NCI-H510A (cell line): ENCODE measurements around the gene EEF1AKMT1.
"Not testable (repeated sequence)": the region's sequence is repeated elsewhere in the genome, so short reads cannot be mapped to it uniquely, and the experiment has no call there.

Source experiments
- DNase-seq: peaks from one replicate; lab custom pipeline; 2025; lab: John Stamatoyannopoulos, UW

Gene EEF1AKMT1

DNA sequence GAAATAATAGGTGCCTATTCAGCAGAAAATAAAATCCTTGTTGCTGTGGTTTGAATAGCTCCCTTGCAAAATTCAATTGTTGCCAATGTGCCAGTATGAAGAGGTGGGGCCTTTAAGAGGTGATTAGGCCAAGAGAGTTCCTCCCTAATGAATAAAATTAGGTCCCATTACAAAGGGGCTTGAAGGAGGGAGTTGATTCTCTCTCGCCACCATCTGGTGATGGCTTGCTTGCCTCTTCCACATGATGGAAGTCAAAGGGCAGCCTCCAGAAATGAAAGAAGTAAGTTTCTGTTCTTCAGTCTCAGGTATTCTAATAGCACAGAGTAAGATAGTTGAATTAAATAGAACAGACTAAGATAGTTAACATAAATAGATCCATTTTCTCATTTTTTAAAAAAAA is 3.0 kb upstream of the EEF1AKMT1 start:
- DNase-seq: no peak

DNA sequence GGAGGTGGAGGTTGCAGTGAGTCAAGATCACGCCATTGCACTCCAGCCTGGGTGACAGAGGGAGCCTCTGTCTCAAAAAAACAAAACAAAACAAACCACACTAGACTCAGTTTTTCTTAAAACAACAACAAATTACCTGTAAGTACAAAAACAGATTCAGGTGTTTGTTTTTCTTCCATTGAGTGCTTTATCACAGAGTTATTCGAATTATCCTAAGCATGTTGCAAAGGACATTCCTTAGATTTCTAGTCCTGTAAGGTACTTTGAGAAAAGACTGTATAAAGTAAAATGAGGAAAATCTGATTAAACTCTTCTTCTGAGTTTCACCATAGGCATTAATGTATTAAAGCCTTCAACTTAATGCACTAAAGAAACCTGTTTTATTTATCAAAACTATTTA is 2.2 kb upstream of the EEF1AKMT1 start:
- DNase-seq: no peak

DNA sequence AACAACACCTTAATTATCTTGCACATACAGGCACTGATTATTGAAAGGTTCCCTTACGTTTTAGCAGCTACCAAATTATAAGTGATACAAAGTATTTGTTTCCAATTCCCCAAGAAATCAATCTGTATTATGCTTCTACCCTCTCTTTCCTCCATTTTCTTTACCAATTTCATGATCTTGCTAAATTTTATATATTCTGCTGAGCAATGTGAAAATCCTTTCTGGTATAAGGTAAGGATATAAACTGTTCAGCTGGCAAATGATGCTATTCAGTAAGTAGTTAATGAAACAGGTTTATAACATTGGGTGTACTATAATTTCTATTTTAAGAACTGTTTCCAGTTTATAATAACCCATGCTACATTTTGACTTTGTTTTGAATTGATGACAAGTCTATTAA is 985 bp upstream of the EEF1AKMT1 start:
- DNase-seq: no peak

DNA sequence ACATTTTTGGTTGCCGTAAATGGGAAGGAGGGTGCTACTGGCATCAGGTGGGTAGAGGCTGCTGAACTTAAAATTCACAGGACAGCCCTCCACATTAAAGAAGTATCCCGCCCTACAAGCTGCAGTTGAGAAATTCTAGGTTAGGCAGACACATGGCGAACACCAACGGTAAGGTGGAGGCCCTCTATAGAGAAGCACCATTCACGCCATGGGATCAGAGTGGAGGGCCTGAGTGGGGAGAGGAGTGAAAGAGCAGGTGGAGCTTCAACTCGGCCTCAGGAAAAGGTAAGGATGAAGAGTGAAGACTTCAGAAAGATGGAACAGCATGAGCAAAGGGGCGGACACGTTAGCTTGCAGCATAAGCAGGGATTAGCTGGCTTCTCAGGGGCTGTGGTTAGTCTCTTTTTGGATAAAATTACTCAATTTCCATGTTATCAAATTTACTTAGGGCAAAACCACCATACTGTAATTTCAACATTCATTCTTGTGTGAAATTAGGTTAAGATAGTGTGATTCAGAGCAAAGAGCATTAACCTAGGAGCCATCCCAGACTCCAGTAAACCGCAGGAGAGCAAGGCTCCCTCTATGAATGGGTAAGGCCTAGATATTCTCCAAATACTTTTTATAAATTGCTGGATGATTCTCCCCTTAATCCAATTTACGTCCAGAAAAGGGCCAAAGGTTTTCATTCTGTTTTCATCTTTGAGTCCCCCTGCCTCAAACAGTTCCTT is 1.2 kb downstream of the EEF1AKMT1 start:
- DNase-seq: no peak

DNA sequence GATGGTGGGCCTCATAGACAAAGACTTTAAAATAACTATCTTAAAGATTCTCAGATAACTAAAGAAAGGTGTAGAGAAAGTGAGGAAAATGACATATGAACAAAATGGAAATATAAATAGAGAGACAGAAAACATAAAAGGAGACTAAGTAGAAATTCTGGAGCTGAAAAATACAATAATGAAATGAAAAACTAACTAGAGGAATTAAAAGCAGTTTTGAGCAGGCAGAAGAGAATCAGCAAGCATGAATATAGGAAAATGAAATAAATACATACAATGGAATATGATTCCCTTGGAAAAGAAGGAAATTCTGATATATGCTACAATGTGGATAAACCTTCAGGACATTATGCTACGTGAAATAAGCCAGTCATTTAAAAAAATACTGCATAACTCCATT is 3.9 kb downstream of the EEF1AKMT1 start:
- DNase-seq: no peak

DNA sequence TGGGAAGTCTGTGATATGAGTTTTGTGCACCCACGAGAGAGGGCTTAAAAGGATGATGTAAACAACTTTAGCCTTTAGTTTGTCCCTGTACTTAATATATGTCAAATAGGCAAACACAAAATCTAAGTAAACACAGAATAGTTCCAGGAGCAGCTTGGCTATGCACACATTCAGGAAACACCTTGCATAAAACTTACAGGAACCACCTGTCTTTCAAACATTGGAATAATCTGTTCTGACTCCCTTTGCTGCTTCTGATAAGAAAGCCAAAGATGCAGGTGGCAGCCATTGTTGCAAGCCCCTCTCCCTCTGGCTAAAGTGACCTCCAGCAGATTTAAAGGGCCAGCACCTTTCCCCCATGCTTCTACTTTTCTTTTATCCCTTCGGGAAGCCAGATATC is 4.7 kb downstream of the EEF1AKMT1 start:
- DNase-seq: no peak

DNA sequence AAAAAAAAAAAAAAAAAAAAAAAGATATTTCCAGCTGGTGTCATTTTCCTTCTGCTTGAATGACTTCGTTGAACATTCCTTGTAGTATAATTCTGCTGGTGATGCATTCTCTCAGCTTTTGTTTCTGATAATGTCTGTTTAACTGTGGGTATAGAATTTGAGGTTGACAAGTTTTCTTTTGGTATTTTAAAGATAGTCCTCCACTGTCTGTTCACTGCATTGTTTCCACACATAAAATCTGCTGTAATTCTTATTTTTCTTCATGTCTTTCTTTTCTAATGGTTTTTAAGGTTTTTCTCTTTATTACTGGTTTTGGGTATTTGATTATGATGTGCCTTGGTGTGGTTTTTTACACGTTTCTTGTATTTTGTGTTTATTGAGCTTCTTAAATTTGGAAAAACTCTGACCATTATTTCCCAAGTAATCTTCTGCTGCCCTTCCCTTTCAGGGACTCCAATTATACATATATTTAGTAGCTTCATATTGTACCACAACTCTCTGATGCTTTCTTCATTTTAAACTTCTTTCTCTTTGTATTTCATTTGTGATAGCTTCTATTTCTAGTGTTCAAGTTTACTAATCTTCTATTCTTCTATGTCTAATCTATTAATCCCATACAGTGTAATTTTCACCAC is 6.3 kb downstream of the EEF1AKMT1 start:
- no peak for DNase-seq

DNA sequence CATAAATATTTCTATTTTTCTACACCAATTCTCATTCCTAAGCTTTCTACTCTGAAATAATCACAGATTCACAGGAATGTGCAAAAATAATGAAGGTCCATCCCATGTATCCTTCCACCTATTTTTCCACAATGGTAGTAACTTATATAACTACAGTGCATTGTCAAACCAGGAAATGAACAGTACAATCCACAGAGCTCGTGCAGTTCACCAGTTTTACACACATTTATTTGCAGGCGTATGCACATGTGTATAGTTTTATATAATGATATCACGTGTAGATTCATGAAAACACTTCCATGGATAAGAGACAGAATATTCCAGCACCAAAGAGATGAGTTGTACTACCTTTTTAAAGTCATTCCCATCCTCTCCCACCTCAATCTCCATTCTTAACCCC is 12.9 kb downstream of the EEF1AKMT1 start:
- no peak for DNase-seq

DNA sequence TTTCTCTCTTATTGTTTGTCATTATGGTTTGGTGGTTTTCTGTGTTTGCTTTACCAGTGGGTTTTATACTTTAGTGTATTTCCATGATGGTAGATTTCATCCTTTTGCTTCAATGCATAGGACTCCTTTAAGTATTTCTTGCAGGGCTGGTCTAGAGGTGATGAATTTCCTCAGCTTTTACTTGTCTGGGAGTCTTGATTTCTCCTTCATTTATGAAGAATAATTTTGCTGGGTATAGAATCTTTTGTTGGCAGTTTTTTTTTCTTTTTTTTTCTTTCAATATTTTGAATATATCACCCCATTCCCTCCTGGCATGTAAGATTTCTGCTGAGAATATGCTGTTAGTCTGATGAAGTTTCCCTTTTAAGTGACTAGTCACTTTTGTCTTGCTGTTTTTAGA is 19.8 kb downstream of the EEF1AKMT1 start:
- no peak for DNase-seq

DNA sequence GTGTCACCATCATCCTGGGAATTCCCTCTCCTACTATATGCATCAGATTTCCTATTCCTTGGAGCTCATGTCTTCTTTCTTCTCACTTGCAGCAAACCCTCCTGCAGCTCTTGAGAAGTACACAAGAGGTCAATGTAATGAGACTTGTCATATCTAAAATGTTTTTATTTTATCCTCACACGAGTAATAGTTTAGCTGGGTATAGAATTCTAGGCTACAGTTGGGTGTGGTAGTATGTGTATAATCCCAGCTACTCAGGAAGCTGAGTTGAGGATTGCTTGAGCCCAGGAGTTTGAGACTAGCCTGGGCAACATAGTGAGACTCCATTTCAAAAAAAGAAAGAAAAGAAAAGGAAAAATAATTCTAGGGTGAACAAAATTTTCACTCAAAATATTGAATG is 24.4 kb downstream of the EEF1AKMT1 start:
- no peak for DNase-seq

DNA sequence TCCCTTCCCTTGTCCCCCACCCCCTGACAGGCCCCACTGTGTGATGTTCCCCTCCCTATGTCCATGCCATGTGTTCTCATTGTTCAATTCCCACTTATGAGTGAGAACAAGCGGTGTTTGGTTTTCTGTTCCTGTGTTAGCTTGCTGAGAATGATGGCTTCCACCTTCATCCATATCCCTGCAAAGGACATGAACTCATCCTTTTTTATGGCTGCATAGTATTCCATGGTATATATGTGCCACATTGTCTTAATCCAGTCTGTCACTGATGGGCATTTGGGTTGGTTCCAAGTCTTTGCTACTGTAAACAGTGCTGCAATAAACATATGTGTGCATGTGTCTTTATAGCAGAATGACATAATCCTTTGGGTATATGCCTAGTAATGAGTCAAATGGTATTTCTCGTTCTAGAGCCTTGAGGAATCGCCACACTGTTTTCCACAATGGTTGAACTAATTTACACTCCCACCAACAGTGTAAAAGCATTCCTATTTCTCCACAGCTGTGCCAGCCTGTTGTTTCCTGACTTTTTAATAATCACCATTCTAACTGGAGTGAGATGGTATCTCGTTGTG is 29.8 kb downstream of the EEF1AKMT1 start:
- not testable (repeated sequence) for DNase-seq

DNA sequence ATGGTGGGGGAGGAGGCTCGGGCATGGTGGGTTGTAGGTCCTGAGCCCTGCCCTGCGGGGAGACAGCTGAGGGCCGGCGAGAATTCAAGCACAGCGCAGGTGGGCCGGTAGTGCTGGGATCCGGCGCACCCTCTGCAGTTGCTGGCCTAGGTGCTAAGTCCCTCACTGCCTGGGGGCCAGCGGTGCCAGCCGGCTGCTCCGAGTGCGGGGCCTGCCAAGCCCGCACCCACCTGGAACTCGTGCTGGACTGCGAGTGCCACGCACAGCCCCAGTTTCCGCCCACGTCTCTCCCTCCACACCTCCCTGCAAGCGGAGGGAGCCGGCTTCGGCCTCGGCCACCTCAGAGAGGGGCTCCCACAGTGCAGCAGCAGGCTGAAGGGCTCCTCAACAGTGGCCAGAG is 33.7 kb downstream of the EEF1AKMT1 start:
- no peak for DNase-seq

DNA sequence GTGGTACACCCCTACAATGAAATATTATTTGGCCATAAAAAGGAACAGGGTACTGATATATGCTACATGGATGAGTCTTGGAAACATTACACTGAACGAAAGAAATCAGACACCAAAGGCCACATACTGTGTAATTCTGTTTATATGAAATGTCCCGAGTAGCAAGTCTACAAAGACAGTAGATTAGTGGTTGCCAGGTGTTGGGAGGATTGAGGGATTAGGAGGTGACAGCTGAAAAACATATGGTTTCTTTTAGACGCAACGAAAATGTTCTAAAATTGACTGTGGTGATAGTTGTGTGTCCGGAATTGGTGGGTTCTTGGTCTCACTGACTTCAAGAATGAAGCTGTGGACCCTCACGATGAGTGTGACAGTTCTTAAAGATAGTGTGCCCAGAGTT is 35.1 kb downstream of the EEF1AKMT1 start:
- no peak for DNase-seq

DNA sequence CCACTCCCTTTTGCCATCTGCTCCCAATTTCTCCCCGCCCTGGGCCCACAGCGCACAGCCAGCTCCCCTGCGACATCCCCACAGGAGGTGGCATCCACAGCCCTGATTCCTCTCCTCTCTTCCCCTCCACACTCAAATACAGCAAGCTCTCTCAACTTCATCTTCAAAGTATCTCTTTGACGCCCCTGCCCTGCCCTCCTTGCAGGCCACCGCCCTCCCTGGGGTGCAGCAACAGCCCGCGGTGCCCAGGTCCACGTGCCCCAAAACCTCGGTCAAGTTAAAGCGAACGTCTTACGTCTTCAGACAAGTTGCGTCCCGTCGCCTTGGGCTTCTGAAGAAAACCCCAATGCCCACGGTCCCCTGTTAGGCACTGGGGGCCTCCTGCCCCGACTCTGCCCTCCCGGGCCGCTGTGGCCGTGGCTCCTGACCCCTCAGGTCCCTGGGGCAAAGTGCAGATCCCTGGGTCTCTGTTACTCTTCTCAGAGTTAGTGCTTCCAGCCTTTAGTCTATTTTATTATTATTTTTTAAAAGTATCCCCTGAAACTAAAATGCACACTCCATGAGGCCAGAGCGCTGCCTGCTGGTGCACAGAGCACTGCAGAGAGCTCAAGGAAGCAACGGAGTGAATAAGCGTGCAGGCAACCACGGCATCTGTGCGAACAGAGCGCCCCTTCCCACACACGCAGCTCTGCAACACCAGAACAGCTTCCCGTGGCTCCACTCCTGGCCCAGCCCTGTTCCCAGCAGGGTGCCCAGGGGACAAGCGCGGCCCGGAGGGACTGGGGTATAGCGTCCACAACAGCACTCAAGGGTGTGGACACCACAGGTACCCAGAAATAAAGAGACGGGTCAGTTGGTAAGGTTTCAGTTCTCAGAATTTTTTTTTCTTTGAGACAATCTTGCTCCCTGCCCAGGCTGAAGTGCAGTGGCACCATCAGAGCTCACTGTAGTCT is 43.9 kb downstream of the EEF1AKMT1 start:
- no peak for DNase-seq

DNA sequence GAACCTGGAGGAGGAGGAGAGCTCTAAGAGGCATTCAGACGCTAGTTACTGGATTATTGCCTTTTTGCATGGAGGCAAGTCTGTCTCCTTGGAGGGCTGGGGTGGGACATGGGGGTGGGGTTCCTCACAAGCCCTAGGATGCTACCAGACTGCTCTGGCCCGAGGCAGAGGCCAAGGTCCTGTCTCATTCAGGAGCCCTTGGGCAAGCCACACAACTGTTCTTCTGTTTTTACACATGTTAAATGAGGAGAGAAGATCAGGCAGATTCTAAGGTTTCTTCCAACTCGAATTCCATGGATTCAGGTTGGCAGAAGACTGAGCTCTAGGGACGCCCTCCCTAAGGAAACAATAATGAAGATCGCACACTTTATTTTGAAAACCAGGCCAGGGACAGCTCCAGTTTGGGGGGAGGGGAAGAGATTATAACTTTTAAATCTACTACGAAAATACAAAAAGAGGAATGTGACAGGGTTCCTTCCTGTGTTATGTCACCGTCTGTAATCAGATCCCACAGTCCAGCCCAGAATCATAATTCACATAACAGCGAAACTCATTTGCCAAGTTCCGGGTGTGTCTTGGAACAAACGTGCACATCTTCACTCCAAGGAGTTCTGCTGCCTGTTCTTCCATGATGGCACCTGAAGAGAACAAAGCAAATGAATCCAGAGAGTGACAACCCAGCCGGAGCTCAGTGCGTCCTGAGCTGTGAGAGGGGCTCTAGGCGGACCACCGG is 45.0 kb downstream of the EEF1AKMT1 start:
- no peak for DNase-seq

DNA sequence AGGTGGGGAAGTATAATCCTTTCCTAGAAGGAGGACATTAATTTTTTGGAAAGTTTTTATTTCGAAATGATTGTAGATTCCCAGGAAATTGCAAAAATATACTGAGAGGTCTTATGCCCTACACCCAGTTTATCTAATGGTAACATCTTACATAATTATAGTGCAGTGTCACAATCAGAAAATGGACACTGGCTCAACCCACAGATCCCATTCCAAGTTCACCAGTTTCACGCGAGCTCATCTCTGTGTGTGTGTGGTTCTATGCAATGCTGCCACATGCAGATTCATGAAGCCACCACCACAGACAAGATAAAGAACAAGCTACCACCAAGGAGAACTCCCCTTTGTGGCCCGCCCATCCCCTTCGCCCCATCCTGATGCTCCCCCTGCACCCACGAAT is 45.9 kb downstream of the EEF1AKMT1 start:
- no peak for DNase-seq

DNA sequence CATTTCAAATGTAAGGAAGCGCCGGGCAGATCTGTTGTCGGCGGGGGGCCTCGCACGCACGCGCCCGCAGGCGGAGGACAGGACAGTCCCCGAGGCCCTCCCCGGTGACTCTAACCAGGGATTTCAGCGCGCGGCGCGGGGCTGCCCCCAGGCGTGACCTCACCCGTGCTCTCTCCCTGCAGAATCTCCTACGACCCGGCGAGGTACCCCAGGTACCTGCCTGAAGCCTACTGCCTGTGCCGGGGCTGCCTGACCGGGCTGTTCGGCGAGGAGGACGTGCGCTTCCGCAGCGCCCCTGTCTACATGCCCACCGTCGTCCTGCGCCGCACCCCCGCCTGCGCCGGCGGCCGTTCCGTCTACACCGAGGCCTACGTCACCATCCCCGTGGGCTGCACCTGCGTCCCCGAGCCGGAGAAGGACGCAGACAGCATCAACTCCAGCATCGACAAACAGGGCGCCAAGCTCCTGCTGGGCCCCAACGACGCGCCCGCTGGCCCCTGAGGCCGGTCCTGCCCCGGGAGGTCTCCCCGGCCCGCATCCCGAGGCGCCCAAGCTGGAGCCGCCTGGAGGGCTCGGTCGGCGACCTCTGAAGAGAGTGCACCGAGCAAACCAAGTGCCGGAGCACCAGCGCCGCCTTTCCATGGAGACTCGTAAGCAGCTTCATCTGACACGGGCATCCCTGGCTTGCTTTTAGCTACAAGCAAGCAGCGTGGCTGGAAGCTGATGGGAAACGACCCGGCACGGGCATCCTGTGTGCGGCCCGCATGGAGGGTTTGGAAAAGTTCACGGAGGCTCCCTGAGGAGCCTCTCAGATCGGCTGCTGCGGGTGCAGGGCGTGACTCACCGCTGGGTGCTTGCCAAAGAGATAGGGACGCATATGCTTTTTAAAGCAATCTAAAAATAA is 52.1 kb downstream of the EEF1AKMT1 start:
- no peak for DNase-seq

DNA sequence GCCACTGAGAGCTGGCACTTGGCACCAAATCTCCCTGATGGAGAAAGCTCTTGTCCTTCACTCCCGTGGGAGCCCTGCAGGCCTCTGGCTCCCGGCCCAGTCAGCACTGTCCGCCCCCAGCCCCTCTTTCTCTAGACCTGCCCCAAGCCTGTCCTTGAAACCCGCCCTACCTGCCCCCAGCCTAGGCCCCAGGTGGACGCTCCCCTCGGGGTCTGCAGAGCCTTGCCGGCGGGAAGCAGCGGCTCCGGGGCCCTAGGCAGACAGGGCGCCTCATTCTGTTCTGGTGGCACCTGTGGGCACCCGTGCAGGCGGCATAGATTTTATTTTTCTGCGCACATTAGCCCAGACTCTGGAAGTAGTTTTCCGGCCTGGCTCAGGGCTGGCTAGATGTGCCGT is 52.7 kb downstream of the EEF1AKMT1 start:
- no peak for DNase-seq

DNA sequence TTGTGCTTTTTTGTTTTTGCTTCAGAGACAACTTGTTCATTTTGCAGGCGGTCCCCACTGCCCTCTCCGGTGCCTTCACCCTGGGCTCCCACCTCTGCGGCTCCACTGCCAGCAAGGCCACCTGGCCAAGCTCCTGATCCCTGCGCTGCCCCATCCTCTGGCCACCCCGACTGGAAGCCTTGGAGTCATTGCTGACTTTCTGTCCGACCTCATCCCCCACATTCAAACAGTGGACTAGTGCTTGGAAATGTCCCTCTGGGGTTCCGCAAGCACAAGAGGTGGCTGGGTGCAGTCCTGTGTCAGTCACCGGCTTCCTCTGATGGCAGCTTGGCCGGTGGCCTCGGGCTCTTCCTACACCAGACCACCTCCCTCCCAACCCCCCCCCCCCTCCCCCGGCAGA is 53.3 kb downstream of the EEF1AKMT1 start:
- no peak for DNase-seq

DNA sequence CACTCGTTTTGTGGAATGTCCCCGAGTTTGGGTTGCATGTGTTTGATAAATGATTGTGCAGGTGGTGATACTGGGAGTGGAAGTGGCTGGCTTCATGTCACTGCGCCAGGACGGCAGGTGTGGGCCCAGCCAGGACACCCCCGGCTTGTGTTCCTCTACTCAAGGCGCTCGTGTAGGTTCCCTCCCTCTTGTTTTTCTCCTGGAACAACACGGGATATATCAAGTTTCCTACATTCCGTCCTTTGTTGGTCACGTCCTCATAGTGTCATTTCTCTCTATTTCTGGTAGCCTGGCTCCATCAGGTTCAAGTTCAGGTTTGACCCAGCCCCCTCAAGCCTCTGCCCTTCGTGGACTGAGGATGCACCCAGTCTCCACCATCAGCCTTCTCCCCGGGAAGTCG is 54.0 kb downstream of the EEF1AKMT1 start:
- no peak for DNase-seq
